HG03460 (cell line): Measurements from ENCODE around the gene GUCA1A.
"Not testable (repeated sequence)": the region's sequence is repeated elsewhere in the genome, so short reads cannot be mapped to it uniquely, and the experiment has no call there.

Source experiments
- ATAC-seq: cut with Tn5 transposase; IDR thresholded peaks from one replicate; pipeline ENCODE4 v1.9.1; 2021; ENCODE audit not compliant: unreplicated experiment

GUCA1A gene

DNA sequence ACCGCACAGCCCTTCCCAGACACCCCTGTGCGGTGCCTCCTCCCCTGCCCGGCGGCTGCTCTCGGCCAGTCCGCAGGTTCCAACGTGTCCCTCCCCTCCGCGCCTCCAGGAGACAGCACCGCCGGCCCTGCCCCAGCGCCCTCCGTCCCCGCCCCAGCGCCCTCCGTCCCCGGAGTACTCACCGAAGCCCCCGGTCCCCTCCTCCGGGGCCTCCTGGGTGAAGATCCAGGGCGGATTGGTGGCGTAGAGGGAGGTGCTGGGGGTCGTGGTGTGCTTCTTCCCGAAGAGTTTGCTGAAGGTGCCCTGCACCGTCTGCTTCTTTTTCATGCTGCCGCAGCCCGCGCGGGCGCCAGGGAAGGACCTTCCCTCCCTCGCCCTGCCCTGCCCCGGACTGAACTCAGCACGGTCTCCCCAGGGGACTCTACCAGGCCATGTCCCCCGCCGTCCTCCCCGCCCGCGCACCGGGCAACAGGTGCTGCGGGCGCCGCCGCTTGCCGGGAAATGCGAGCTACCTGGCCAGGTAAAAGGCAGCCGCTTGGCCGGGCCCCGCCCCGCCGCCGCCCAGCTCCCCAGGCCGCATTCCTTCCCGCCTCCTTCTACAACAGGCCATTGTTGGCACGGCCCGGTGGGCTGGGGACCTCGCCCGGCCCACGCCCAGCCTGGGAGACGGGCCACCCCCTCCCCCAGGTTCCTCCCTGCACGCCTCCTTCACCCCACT is 30.9 kb upstream of the GUCA1A start, which contains the start of gene C6orf132:
C6orf132 (minus strand) TSS at position 503 of the 718 bp plus-strand sequence; CDS start at position 327, 176 bp downstream.
- ATAC-seq: no peak

DNA sequence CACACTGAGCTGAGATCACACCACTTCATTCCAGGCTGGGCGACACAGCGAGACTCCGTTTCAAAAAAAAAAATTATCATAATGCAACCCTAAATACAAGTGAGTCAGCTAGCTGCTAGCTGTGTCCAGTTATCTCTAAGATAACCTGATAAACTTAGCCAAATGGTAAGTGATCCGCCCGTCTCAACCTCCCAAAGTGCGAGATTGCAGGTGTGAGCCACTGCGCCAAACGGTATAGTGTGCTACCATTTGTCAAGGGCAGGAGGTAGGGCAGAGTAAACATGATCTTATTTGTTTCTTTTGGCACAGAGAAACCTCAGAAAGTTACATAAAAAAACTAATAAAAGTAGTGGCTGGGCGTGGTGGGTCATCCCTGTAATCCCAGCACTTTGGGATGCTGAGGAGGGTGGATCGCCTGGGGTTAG is 26.0 kb upstream of the GUCA1A start:
- ATAC-seq: no peak

DNA sequence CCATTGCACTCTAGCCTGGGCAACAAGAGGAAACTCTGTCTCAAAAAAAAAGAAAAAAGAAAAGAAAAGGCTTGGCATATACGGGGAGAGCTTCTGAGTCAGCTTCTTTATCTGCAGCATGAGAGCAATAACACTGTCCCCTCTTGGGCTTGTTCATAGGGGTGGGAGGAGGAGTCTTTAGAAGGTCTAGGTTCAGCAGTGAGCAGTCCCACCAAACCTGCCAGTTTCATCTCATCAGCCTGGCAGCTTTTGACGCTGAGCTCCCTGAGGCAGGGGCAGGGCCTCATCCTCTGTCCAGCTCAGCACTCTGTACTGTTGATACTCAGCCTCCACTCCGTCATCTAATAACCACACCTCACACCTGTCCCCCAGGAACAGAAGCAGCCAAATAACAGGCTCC is 25.1 kb upstream of the GUCA1A start:
- ATAC-seq: no peak

DNA sequence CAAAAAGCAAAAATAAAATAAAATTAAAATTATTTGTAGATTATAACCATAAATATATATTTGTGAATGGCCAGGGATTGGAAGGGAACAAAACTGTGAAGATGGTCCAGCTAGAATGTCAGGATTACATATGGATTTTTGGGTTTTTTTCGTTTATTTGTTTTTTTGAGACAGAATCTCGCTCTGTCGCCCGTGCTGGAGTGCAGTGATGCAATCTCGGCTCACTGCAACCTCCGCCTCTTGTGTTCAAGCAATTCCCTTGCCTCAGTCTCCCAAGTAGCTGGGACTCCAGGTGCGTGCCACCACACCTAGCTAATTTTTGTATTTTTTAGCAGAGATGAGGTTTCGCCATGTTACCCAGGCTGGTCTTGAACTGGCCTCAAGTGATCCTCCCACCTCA is 22.9 kb upstream of the GUCA1A start:
- no peak for ATAC-seq

DNA sequence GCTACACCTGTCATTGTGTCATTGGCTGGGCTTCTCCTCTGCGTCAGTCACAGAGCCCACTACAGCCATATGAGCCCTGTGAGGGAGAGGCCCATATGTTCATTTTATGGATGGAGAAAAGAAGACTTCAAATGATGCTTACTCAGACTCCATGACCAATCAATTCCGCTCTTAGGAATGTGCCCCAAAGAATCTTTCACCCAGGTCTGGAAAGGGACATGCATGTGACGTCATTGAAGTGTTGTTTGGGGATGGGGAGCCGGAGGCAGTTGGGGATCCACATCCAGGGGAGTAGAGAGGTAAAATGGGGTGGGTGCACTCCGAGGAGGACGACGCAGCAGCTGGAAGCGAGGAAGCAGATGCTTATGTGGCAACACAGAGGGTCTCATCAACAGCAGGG is 21.1 kb upstream of the GUCA1A start:
- no peak for ATAC-seq

DNA sequence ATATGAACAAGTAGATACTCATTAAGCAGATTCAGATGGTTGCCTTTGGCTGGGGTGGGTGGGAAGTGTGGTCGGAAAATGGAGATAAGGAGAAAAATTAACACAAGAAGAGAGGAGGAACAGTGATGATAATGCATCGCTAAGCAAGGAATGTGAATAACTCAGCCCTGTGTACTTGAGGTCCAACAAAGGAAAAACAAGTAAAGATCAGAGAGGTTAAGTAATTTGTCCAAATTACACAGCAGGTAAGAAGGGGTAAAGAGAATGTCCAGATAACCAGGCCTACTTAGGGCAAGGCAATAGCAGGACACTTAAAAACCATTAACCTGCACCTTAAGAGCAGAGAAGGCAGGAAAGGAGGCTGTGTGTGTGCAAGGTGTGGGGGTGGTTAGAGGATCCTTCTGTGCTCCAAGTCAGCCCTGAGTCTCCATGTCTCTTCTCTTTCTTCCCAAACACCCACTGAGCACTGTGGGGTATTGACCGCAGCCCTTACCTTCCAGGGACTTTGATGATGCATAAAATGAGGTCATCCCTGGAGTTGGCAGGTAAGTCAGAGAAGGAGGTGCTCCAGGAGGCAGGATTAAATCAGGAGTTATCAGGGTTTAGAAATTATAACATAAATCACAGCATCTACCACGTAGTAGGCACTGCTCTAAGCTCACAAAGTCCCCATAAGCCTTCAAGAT is 20.5 kb upstream of the GUCA1A start:
- ATAC-seq: not testable (repeated sequence)

DNA sequence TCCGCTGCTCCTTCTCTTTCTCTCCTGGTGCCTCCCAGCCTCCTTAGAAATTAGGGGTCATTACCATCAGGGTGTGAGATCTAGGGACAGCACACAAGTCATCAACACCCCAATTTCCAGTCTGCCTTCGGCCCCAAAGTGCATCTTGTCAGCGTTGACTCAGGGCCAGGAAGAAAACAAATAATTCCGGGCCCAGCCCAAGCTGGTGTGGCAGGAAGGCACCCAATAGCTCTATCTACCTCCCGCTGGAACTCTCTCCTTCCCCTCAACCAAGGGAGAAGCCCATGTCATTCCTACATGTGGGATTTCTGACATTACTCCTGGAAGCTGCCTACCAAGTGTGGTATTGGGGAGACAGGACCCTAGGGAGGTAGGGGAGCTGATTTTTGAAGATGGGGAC is 19.2 kb upstream of the GUCA1A start:
- ATAC-seq: no peak

DNA sequence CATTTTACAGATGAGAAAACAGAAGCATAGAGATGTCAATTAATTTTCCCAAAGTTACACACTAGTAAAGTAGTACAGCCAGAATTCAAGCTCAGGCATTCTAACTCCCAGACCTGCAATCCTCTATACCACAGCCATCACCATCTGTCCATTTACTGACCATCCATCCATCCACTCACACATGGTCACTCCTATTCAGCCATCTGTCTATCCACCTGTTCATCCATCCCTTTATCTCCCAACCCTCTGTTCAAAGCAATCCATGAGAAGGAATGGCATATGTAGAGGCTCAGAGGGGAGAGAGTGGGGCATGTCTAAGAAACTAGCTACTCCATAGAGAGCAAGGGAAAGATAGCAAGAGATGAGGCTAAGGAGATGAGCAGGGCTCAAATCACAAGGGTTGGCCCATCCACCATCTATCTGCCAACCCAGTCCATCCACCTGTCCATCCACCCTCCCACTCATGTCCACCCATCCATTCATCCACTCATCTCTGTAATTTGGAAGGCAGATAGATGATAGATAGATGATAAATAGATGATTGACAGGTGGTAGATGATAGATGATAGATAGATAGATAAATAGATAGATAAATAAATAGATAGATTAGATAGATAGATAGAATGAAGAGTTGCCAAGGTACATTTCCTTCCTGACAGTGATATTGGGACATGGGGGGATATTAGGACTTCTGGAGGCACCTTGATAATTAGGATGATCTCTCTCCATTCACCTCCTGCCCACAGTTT is 18.5 kb upstream of the GUCA1A start:
- no peak for ATAC-seq

DNA sequence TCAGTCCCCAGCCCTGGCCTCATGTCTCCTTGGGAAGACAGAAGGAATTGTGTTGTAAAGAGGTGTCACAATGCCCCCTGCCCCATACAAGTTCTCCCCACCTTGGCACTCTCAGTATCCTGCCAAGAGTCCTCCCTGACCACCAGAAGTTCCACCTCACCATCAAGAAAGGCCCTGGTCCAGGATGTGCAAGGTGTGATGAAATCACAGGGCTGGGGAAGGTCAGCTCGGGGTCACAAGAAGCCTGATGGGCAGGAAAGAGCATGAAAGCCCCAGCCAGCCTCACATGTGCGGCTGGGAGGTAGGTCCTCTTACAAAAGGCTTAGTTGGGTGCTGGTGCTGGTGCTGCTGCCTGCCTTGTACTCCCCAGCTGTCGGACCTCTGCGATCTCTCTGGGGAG is 17.9 kb upstream of the GUCA1A start:
- no peak for ATAC-seq

DNA sequence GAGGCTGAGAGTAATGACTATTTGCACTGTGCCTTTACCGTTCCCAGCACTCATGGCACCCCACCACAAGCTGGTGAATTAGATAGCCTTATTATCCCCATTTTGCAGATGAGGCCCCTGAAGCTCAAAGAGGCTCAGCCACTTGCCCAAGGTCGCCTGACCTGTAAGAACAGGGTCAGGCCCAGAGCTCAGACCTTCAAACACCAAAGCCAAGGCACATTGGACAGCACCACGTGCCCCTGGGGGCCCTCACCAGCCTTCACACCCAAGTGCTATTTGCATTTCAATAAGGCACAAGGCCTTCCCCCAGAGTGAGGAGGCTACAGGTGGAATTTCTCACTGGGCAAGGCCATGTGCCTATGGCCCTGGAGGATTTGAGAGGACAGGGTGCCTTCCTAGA is 16.5 kb upstream of the GUCA1A start:
- ATAC-seq: no peak

DNA sequence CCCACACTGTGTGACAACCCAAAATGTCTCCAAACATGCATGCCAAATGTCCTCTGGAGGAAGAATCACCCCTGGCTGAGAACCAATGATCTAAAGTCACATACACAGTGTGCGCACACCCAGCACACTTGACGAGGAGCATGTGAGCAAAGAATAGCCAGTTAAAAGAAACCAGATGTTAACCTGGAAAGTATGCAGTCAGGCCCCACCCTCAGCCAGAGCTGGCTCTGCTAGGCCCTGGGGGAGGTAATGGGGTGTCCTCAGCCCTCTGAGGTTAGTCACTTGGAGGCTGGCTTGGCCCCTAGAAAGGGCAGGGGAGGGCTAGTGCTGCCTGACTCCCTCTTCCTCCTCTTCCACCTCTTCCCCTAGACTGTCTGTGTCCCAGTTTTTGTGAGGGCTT is 15.2 kb upstream of the GUCA1A start:
- ATAC-seq: no peak

DNA sequence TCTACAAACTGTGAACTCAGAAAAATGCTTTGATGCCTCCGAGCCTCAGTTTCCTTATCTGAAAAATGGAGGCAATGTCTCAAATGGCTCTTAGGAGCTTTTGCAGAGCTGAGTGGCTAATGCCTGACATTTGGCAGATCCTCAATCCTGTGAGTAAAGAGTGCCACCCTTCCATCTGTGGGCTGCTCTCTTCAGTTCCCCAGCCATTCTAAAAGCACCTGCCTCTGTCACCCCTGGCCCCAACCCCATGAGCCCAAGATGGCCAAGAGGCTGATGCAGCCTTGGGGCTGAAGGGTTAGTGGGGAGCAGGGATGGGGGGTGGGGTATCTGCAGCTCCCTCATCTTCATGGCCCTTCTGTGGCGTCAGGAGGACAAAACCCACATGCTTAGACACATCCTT is 14.5 kb upstream of the GUCA1A start:
- no peak for ATAC-seq

DNA sequence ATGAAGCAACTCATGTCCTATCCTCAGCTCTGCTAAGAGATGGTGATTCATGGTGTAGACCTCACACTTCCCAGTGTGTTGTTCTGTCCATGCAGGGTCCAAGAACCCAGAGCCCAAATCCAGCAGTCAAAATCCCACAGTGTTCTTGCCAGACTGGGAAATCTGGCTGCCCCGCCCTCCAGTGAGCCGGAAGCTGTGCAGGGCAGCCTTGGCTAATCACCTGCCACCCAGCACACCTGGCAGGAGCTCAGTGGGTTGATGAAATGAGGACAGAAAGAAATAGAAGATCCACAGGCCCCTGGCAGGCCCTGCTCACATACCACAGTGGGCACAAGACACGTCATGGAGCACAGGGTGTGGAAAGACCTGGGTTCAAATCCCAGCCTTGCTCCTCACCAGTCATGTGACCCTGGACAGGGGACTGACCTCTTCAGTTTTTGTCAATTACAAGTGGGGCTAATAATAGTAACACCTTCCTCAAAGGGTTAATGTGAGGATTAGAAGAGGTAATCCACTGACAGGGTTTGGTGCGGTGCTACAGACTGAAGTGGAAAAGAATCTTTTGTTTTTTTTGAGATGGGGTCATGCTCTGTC is 13.6 kb upstream of the GUCA1A start:
- no peak for ATAC-seq

DNA sequence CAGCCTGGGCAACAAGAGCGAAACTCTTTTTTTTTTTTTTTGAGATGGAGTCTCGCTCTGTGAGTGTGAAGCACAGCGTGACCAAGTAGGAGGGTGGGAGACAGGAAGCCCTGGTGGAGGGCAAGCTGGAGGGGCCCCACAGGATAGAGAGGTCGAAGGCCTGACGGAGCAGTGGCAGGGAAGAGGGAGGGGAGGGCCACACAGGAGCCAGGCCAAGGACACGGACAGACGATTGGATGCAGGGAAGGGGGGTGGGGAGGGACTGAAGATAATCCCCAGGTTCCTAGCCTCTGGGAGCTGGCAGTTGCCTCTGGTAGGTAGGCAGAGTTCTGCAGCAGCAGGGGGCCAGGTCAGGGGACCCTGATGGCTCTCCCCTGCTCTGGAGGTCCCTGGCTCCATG is 10.8 kb upstream of the GUCA1A start:
- no peak for ATAC-seq

DNA sequence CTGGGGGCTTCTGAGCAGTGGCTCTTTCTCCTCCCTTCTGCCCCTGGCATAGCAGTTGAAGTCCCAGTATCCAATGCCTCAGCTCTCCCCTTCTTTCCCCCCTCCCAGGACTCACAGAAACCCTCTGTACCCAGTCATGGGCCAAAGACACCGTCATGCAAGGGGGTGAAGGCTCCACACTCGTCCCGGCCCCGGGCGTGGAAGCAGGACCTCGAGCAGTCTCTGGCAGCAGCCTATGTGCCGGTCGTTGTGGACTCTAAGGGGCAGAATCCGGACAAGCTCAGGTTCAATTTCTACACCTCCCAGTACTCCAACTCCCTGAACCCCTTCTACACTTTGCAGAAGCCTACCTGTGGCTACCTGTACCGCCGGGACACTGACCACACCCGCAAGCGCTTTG is 10.4 kb upstream of the GUCA1A start:
- ATAC-seq: no peak

DNA sequence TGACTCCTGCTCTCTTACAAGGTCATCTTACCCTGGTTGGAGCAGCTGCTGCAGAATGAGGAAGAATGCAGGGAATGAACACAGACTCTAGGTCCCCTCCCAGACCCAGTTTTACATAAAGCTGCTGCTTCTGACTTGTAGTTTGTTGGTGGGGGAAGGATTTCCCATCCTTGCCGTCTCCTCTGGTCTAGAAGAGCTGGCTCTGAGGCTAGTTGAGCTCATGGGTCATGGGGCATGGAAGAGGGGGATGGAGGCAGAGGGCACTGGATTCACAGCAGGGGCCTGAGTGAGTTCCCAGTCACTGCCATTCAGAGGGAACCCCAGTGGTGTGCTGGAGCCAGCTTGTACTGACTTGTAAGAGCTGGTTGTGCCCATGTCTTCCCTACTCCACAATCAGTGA is 9.2 kb upstream of the GUCA1A start:
- ATAC-seq: no peak

DNA sequence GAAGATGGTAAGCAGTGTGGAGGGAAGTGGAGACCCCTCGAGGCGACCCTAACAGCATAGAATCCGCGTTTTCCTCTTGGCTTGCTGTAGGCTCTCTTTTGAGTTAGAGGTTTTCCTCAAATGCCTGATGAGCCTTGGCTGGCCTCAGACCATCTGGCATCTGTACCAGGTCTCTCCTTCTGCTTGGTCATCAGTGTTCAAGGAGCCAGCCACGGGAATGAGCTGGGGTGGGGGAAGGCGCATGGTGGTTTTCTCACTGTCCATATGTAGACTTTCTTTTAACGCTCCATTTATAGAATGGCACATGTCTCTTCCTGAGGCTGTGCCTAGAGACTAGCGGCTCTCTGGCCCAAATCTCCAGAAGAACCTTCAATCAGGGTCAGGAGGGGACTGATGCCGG is 8.1 kb upstream of the GUCA1A start:
- no peak for ATAC-seq

DNA sequence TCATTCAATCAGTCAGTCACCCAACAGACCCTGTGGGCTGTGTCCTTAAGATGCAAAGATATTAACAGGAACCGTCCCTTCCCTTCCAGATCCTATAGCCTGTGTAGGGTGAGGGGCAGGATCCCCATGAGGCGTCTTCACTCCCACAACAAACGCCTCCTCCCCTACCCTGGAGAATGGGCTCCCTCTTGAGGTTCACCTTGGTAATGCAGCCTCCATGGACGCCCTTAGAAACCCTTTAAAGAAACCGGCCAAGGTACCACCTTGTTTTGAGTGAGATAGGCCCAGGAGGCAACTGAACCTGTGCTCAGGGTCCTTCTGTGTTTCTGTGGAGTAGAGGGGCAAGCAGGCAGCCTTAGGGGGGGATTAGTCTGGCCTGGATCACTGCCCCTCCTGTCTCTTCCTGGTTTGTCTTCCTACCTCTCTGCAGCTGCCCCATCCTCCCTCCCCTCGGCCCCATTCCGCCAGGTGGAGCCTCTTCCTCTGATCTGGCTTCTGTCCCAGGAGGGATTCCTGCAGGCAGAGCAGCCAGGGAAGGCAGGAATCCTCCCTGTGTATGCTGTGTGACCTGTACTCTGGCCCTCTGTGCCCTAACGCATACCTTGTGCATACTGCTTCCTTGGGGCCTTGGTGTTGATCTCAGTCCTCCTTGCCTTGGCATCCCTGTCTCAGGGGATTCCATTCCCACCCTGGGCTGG is 6.6 kb upstream of the GUCA1A start:
- no peak for ATAC-seq

DNA sequence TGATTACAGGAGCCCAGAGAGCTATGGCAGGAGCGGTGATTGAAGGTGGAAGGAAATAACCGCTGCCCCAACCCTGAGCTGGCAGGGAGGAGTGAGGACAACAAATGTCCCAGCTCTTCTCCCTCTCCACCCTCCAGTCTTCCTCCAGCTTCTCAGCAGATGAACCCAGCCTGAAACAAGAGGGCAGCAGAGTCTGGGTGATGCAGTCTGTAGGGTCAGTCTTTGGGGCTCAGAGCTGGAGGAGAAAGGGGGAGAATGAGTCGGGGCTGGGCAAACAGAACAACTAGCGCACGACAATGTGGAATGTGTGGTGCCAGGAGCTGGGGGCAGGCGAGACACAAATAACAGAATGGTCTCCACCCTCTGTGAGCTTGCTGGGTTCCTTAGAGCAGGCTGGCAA is 4.5 kb upstream of the GUCA1A start:
- no peak for ATAC-seq

DNA sequence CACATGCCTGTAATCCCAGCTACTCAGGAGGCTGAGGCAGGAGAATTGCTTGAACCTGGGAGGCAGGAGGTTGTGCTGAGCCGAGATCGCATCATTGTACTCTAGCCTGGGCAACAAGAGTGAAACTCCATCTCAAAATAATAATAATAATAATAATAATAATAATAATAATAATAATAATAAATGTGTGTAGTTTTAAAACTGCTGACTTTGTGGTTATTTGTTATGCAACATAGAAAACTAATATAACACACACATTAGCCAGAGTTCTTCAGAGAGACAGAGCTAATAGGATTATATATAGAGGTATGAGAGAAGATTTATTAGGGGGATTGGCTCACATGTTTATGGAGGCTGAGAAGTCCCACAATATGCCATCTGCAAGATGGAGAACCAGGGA is 3.4 kb upstream of the GUCA1A start:
- ATAC-seq: not testable (repeated sequence)
